Peyer's patch (tissue), 4 donors: ENCODE data around the gene ETHE1. TPM values are rescaled to one million over a fixed set of nuclear protein-coding genes. Genes with fewer than 3 reads are reported as not detected.
"Not testable (repeated sequence)": the region's sequence is repeated elsewhere in the genome, so short reads cannot be mapped to it uniquely, and the experiment has no call there.

Source experiments
- DNase-seq, 3 donors: peaks; one replicate each; pipeline ENCODE4 v3.0.0-alpha.2; 2017 to 2019
- H3K27ac ChIP-seq, 4 donors: fragments of 200-600 bp; sonication (generic); one replicate each; pipeline ENCODE4 v1.5.1; 2016 to 2019
- H3K27me3 ChIP-seq, 2 donors: fragments of 200-600 bp; sonication (generic); one replicate each; pipeline ENCODE4 v1.5.1; 2019
- H3K36me3 ChIP-seq, 3 donors: fragments of 200-600 bp; sonication (generic); one replicate each; pipeline ENCODE4 v1.5.1; 2016 to 2019
- H3K4me1 ChIP-seq, 4 donors: fragments of 200-600 bp; sonication (generic); one replicate each; pipeline ENCODE4 v1.5.1; 2016 to 2019
- H3K4me3 ChIP-seq, 4 donors: fragments of 200-600 bp; sonication (generic); 1 replicate in 3 of 4; 2 replicates in 1 of 4; pipeline ENCODE4 v1.5.1; 2016 to 2019; ENCODE audit warnings: mild to moderate bottlenecking in 1 of 4
- H3K9me3 ChIP-seq, 4 donors: fragments of 200-600 bp; sonication (generic); one replicate each; pipeline ENCODE4 v1.5.1; 2016 to 2019; ENCODE audit warnings: mild to moderate bottlenecking in 1 of 4
- POLR2A ChIP-seq, 2 donors: fragments of 450-650 bp; IDR thresholded peaks; one replicate each; pipeline ENCODE4 v1.5.1; 2017; ENCODE audit warnings: antibody characterized with exemption in 2 of 2, mild to moderate bottlenecking in 2 of 2, moderate library complexity in 2 of 2
- total RNA-seq, 4 donors: library from RNA; depleted of rRNA; stranded (reverse); fragments of >200 nt; gene quantifications; one replicate each; pipeline ENCODE4 v1.1.0, GENCODE V29; 2016
- TF ChIP-seq, protein P1 (sequence below), 6 experiments: fragments of 450-650 bp in 4 of 6; fragments of 200-600 bp in 2 of 6; sonication (generic) in 1 of 6; IDR thresholded peaks; one replicate each; pipeline ENCODE4 v1.5.1; 2017 to 2019; ENCODE audit warnings: antibody characterized with exemption in 6 of 6, mild to moderate bottlenecking in 3 of 6, moderate library complexity in 1 of 6

The ETHE1 gene
- total RNA-seq, 4 donors from 2014 or later, result 115 to 252 (median 199) TPM

DNA sequence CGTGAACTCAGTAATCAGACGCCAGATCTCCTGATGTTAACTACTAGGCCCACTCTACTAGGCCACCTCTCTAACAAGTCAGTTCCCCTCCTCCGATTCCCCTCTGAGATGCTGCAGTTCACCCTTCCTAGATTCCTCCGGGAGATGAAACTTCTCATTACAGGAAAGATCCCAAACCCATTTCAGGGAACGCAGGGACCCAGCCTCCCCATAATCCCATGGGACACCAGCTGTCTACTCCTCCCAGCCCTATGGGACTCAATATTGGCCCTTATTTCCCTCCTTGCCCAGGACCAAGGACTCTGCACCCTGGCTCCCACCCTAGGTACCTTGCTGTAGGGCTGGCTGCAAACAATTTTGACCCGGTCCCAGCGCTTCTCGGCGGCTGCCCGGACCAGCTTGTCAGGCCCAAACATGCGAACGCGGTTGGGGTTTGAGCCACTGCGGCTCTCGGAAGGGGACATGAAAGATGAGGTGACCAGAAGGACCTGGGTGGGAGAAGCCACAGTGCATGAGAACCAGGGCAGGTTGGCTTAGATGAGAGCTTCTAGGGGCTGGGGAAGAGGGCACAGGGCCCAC is 27.4 kb upstream of the ETHE1 start:
- Histone ChIP-seq H3K9me3 (no peaks in the 10 kb centered on the region), H3K4me3 (no peak overlapping the region), H3K4me1 (no peaks in the 10 kb centered on the region), H3K27ac (no peak overlapping the region), H3K27me3 (no peaks in the 10 kb centered on the region), H3K36me3 (peaks cover 0 to 69% (median 0%) of the 10 kb centered on the region in 3 donors)
- no peak for TF ChIP-seq POLR2A (IDR thresholded peaks at IDR 0.05)
- TF ChIP-seq, protein P1, sequence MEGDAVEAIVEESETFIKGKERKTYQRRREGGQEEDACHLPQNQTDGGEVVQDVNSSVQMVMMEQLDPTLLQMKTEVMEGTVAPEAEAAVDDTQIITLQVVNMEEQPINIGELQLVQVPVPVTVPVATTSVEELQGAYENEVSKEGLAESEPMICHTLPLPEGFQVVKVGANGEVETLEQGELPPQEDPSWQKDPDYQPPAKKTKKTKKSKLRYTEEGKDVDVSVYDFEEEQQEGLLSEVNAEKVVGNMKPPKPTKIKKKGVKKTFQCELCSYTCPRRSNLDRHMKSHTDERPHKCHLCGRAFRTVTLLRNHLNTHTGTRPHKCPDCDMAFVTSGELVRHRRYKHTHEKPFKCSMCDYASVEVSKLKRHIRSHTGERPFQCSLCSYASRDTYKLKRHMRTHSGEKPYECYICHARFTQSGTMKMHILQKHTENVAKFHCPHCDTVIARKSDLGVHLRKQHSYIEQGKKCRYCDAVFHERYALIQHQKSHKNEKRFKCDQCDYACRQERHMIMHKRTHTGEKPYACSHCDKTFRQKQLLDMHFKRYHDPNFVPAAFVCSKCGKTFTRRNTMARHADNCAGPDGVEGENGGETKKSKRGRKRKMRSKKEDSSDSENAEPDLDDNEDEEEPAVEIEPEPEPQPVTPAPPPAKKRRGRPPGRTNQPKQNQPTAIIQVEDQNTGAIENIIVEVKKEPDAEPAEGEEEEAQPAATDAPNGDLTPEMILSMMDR (IDR thresholded peaks at IDR 0.05), result no peak
- no peak for DNase-seq

DNA sequence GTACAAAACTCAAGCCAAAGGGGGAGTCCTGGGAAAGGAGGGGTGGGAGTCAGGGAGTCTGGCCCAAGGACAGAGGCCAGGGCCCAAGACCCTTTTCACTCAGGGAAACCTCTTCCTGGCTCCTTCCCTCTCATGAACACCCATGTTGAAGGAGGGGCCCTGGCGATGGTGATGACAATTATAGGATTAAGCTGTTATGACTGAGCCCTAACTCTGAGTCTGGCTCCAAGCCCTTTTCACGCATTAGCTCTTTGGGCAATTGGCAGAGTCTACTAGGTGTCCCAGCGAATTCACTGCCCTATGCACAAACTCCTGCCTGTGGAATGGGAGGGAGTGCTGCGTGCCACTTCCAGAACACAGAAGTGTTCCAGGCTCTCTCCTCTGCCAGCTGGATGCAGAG is 26.7 kb upstream of the ETHE1 start:
- Histone ChIP-seq H3K4me1 (no peaks in the 10 kb centered on the region), H3K4me3 (no peak overlapping the region), H3K9me3 (no peaks in the 10 kb centered on the region), H3K36me3 (peaks cover 0 to 72% (median 0%) of the 10 kb centered on the region in 3 donors), H3K27me3 (no peaks in the 10 kb centered on the region), H3K27ac (no peak overlapping the region)
- TF ChIP-seq POLR2A (IDR thresholded peaks at IDR 0.05), result no peak
- no peak for DNase-seq

DNA sequence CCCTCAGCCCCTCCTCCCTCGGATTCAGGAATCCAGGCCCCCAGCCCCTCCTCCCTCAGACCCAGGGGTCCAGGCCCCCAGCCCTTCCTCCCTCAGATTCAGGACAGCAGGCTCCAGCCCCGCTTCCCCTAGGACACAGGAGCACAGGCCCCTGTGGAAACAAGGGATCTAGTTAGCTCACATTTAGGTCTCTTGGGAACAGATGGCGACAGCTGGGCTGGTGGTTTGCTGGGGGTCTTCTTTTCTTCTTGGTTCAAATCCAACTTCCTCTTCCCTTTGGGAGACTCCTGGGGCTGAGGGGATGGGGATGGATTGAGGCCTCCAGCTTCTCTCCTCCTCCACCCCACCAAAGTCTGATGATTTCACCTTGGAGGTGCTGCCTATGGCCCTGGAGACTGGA is 25.6 kb upstream of the ETHE1 start:
- Histone ChIP-seq H3K4me3 (no peak overlapping the region), H3K27ac (no peak overlapping the region), H3K27me3 (no peaks in the 10 kb centered on the region), H3K36me3 (peaks cover 0 to 64% (median 0%) of the 10 kb centered on the region in 3 donors), H3K9me3 (no peaks in the 10 kb centered on the region), H3K4me1 (no peaks in the 10 kb centered on the region)
- no peak for TF ChIP-seq POLR2A (IDR thresholded peaks at IDR 0.05)
- TF ChIP-seq, protein P1 (IDR thresholded peaks at IDR 0.05), result no peak
- no peak for DNase-seq

DNA sequence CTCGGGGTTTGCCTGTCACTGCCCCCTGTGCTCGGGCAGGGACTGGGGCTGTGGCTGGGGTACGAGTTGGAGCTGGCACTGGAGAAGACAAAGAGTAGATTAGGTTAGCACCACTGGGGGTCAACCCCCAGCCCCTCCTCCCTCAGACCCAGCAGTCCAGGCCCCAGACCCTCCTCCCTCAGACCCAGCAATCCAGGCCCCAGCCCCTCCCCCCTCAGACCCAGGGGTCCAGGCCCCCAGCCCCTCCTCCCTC is 25.1 kb upstream of the ETHE1 start:
- H3K4me3 ChIP-seq, result no peak overlapping the region
- no peak for DNase-seq
- H3K27ac ChIP-seq, result no peak overlapping the region
- peaks cover 0 to 64% (median 0%) of the 10 kb centered on the region in 3 donors for H3K36me3 ChIP-seq
- no peaks in the 10 kb centered on the region for H3K9me3 ChIP-seq
- H3K27me3 ChIP-seq, result no peaks in the 10 kb centered on the region
- no peaks in the 10 kb centered on the region for H3K4me1 ChIP-seq
- no peak for TF ChIP-seq POLR2A (IDR thresholded peaks at IDR 0.05)
- TF ChIP-seq, protein P1 (IDR thresholded peaks at IDR 0.05), result no peak

DNA sequence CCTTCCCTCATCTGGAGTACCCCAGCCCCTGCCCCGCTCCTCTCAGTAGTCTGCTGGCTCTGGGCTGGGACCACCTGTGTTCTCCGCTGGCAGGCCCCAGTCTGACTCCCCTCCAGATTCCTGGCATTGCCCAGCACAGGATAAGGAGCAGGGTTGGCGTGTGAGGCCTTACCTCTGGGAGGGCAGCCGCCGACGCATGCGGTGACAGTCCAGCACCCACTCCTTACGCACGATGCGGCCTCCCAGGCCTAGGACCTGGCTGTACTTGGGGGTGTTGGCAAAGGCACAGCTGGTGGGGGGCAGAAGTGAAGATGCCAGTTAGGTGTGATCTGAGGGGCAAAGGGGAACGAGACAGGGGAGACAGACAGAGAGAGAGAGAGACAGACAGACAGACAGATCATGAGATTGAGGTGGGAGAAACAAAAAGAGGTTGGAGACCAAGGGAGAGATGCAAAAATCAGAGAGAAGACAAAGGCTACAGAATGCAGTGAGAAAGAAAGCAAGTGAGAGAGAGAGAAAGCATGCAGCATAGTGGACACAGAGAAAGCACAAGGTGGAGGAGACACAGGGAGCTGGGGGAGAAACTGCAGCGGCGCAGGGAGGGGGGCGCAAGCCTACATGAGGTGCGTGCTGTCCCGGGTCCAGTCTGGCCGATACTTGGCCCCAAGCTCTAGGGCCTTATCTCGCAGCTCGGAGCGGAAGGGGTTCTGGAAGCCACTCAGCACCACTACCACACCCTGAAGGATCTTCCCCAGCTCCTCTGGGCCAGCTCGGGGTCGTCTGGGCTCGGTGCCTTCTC is 24.6 kb upstream of the ETHE1 start:
- H3K36me3 ChIP-seq, result peaks cover 0 to 64% (median 0%) of the 10 kb centered on the region in 3 donors
- no peak overlapping the region for H3K27ac ChIP-seq
- H3K9me3 ChIP-seq, result no peaks in the 10 kb centered on the region
- no peaks in the 10 kb centered on the region for H3K27me3 ChIP-seq
- no peak overlapping the region for H3K4me3 ChIP-seq
- no peak for DNase-seq
- H3K4me1 ChIP-seq, result no peaks in the 10 kb centered on the region
- no peak for TF ChIP-seq POLR2A (IDR thresholded peaks at IDR 0.05)
- TF ChIP-seq, protein P1 (IDR thresholded peaks at IDR 0.05), result no peak

DNA sequence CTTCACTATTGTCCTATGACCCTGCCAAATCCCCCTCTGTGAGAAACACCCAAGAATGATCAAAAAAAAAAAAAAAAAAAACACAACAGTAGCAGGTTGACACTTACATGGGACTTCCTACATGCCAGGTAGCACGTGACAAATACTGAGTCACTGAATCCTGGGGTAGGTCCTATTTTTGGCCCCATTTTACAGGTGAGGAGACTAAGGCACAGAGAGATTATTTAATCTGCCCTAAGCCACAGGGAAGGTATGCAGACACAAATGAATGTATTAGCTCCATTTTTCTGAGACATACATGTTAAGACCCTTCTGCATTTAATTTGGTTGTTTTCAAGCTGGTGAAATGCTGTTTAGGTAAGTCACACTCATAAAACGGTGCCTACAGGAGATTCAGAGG is 21.7 kb upstream of the ETHE1 start:
- no peak for DNase-seq
- Histone ChIP-seq H3K4me3 (no peak overlapping the region), H3K27ac (no peak overlapping the region), H3K36me3 (peaks cover 0 to 67% (median 0%) of the 10 kb centered on the region in 3 donors), H3K4me1 (no peaks in the 10 kb centered on the region), H3K9me3 (no peaks in the 10 kb centered on the region), H3K27me3 (no peaks in the 10 kb centered on the region)
- no peak for TF ChIP-seq POLR2A (IDR thresholded peaks at IDR 0.05)
- TF ChIP-seq, protein P1 (IDR thresholded peaks at IDR 0.05), result no peak

DNA sequence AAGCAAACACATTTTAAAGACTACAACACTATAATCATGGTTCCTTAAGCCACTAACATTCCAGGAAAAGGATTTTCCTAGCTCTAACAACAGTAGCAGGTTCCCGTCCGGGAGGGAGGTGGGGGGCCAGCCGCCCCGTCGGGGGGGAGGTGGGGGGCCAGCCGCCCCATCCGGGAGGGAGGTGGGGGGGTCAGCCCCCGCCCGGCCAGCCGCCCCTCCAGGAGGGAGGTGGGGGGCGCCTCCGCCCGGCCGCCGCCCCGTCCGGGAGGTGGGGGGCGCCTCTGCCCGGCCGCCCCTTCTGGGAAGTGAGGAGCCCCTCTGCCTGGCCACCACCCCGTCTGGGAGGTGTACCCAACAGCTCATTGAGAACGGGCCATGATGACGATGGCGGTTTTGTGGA is 20.9 kb upstream of the ETHE1 start:
- not testable (repeated sequence) for H3K27ac ChIP-seq, H3K9me3 ChIP-seq, DNase-seq, H3K4me1 ChIP-seq, H3K27me3 ChIP-seq, H3K4me3 ChIP-seq
- H3K36me3 ChIP-seq, result peaks cover 0 to 67% (median 0%) of the 10 kb centered on the region in 3 donors
